Ascending aorta (tissue), 2 donors: ENCODE data around the gene DDX25. TPM values are rescaled to one million over a fixed set of nuclear protein-coding genes. Genes with fewer than 3 reads are reported as not detected.

Source experiments
- DNase-seq, 2 donors: peaks; one replicate each; pipeline ENCODE4 v3.0.0-alpha.2; 2019; ENCODE audit warnings: low spot score in 2 of 2
- H3K27ac ChIP-seq, 2 donors: fragments of 200-600 bp; sonication (generic); one replicate each; pipeline ENCODE4 v1.5.1; 2016 to 2017; ENCODE audit warnings: mild to moderate bottlenecking in 1 of 2
- H3K27me3 ChIP-seq: fragments of 200-600 bp; sonication (generic); one replicate; pipeline ENCODE4 v1.5.1; 2017
- H3K36me3 ChIP-seq, 2 donors: fragments of 200-600 bp; sonication (generic); one replicate each; pipeline ENCODE4 v1.5.1; 2016
- H3K4me1 ChIP-seq, 2 donors: fragments of 200-600 bp; sonication (generic); one replicate each; pipeline ENCODE4 v1.5.1; 2016 to 2017; ENCODE audit warnings: mild to moderate bottlenecking in 1 of 2
- H3K4me3 ChIP-seq, 2 donors: fragments of 200-600 bp; sonication (generic); one replicate each; pipeline ENCODE4 v1.5.1; 2016 to 2017; ENCODE audit warnings: mild to moderate bottlenecking in 1 of 2
- H3K9me3 ChIP-seq, 2 donors: fragments of 200-600 bp; sonication (generic); one replicate each; pipeline ENCODE4 v1.5.1; 2016
- CTCF ChIP-seq, 3 experiments: fragments of 200-600 bp in 2 of 3; fragments of 450-650 bp in 1 of 3; sonication (generic) in 2 of 3; IDR thresholded peaks; one replicate each; pipeline ENCODE4 v1.5.1; 2016 to 2019; ENCODE audit warnings: antibody characterized with exemption in 3 of 3, mild to moderate bottlenecking in 1 of 3, moderate library complexity in 1 of 3
- intact Hi-C: fragments of 100-400 bp; cut with DNase I; formaldehyde crosslinking; loops from one replicate; pipeline ENCODE4 v1.15.1; 2023
- total RNA-seq: library from RNA; depleted of rRNA; stranded (reverse); fragments of >200 nt; gene quantifications from one replicate; pipeline ENCODE4 v1.1.0, GENCODE V29; 2016

DDX25 gene
- total RNA-seq, 1 donor from 2014 or later: not detected

DNA sequence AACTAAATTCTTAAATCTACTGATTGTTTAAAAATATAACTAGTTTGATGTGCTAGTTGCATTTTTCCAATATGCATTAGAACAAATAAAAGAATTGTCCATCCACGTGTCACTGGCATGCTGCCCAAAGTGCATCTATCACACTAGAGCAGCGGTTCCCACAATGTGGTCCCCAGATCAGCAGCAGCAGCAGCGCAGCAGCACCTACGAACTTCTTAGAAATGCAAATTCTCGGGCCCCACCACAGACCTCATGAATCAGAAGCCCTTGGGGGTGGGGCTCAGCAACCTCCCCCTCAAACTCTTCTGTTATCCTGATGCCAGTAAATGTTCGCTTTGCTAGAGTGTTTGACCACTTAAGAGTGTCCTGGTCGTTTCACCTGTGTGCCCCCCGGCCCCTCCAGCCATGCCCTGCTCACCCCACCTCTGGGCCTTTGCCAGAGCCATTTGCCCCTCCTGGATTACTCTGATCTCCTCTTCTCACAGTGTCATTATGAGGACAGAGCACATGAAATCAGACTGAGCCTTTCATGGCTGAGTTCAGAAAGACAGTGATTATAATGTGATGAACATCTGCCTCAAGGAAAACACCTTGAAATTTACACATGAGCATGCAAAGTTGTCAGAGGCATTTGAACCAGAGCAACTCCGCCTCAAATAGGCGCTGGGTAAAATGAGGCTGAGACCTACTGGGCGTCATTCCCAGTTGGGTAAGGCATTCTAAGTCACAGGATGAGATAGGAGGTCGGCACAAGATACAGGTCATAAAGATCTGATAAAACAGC, 28.9 kb downstream of the DDX25 start:
- Histone ChIP-seq H3K4me3 (no peak overlapping the region), H3K4me1 (no peaks in the 10 kb centered on the region), H3K27ac (no peak overlapping the region), H3K27me3 (no peaks in the 10 kb centered on the region), H3K36me3 (no peaks in the 10 kb centered on the region), H3K9me3 (no peaks in the 10 kb centered on the region)
- DNase-seq: no peak
- intact Hi-C loops: no loop called here
- TF ChIP-seq CTCF (IDR thresholded peaks at IDR 0.05): no peak

DNA sequence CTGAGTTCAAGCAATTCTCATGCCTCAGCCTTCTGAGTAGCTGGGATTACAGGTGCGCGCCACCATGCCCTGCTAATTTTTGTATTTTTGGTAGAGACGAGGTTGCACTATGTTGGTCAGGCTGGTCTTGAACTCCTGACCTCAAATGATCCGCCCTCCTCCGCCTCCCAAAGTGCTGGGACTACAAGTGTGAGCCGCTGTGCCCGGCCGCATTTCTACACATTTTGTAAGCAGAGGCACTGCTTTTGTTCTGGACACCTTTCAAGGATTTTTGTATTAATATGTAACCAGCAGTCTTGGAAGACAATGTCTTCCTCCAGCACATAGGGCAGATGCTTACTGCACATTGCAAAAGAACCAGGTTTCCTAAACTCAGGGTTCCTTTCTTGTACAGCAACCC, 30.2 kb downstream of the DDX25 start:
- no peak for DNase-seq
- H3K27ac ChIP-seq: no peak overlapping the region
- intact Hi-C loops: no loop called here

GRCh38 chr11:125935056-125935455, 30.7 kb downstream of the DDX25 start:
- Histone ChIP-seq H3K36me3 (no peaks in the 10 kb centered on the region), H3K27me3 (no peaks in the 10 kb centered on the region), H3K4me1 (no peaks in the 10 kb centered on the region), H3K4me3 (no peak overlapping the region), H3K9me3 (no peaks in the 10 kb centered on the region), H3K27ac (no peak overlapping the region)
- TF ChIP-seq CTCF (IDR thresholded peaks at IDR 0.05): no peak
- intact Hi-C loops: no loop called here
- no peak for DNase-seq

More for the DNA sequence above, 30.2 kb downstream of the DDX25 start:
- no peaks in the 10 kb centered on the region for H3K27me3 ChIP-seq
- no peaks in the 10 kb centered on the region for H3K36me3 ChIP-seq
- no peak overlapping the region for H3K4me3 ChIP-seq
- TF ChIP-seq CTCF (IDR thresholded peaks at IDR 0.05): no peak
- no peaks in the 10 kb centered on the region for H3K9me3 ChIP-seq
- no peaks in the 10 kb centered on the region for H3K4me1 ChIP-seq

DNA sequence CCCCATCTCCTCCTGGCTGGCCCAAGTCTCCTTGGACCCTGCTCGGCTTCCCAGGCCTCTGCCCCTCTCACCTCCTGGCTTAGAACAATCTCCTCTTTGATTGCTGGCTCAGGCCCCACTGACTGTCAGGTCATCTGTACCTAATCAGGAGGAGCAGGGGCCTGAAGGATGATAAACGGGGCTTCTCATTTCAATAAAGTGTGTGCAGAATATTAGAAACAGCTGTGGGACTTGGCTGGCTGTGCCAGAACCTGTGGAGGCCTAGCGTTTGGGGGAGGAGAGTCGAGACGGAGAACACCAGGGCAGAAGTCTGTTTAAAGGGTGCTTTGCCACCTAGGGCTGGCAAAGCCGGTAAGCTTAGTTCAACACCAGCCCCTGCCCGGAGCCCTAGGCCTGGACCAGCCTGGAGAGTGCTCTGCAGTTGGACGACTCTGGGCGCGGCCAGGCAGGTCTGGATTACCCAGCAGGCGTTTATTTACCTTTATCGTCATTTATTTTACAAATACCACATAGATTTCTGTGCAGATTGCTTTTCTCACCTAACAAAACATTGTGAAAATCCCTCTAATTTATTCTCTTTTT, 31.4 kb downstream of the DDX25 start:
- DNase-seq: no peak
- Histone ChIP-seq H3K27me3 (no peaks in the 10 kb centered on the region), H3K9me3 (no peaks in the 10 kb centered on the region), H3K4me1 (no peaks in the 10 kb centered on the region), H3K36me3 (no peaks in the 10 kb centered on the region), H3K4me3 (no peak overlapping the region), H3K27ac (no peak overlapping the region)
- TF ChIP-seq CTCF (IDR thresholded peaks at IDR 0.05): no peak
- intact Hi-C loops: no loop called here

DNA sequence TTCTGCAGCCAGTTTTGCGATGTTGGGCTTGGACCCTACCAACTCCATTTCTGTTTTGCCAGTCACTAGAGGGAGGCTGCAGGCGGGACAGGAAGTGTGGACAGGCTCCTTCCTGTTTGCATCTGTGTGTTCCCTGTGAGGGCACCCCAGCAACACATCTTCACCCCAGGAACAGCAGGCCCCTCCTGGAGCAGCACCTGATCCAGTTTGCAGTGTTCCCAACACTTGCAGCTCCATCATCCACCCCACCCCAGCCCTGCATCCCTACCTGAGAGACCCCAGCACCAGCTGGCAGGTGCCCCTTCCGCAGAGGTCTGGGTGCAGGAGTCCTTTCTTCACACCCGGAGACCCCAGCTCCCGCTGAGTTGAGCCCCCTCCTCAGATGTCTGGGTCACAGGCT, 34.1 kb downstream of the DDX25 start:
- Histone ChIP-seq H3K36me3 (no peaks in the 10 kb centered on the region), H3K4me3 (no peak overlapping the region), H3K4me1 (no peaks in the 10 kb centered on the region), H3K9me3 (no peaks in the 10 kb centered on the region), H3K27me3 (no peaks in the 10 kb centered on the region), H3K27ac (no peak overlapping the region)
- DNase-seq: no peak
- intact Hi-C loops: no loop called here
- no peak for TF ChIP-seq CTCF (IDR thresholded peaks at IDR 0.05)
